ENCODE measurements around the gene IDUA. TPM values are rescaled to one million over a fixed set of nuclear protein-coding genes. Genes with fewer than 3 reads are reported as not detected.
A peak's percentile ranks its signal among the peaks of the same experiment; 100 is the strongest.

The IDUA gene
- total RNA-seq, 4 donors from 2014 or later: 6.0 to 13.4 (median 11.1) TPM

DNA sequence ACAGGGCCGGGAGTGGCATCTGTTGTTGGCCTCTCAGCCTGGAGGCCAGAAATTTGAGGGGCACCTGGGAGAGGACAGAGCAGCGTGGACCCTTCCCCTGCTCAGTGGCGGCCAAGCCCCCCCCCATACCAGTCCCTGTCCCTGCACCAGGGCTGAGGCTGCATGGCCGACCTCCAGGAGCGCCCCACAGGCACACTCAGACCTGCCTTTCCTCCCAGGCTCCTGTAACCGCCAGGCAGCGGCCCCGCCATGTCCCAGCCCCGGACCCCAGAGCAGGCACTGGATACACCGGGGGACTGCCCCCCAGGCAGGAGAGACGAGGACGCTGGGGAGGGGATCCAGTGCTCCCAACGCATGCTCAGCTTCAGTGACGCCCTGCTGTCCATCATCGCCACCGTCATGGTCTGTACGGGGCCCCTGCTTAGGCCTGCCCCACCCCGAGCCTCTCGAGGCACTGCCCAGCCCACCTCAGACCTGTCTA lies 39.3 kb upstream of the IDUA start:
- 92 to 95% methylated on average over 13 to 18 of the region's 19 CpGs for WGBS, 2 donors
- TF ChIP-seq POLR2A (IDR thresholded peaks at IDR 0.05): no peak
- TF ChIP-seq, protein P1, sequence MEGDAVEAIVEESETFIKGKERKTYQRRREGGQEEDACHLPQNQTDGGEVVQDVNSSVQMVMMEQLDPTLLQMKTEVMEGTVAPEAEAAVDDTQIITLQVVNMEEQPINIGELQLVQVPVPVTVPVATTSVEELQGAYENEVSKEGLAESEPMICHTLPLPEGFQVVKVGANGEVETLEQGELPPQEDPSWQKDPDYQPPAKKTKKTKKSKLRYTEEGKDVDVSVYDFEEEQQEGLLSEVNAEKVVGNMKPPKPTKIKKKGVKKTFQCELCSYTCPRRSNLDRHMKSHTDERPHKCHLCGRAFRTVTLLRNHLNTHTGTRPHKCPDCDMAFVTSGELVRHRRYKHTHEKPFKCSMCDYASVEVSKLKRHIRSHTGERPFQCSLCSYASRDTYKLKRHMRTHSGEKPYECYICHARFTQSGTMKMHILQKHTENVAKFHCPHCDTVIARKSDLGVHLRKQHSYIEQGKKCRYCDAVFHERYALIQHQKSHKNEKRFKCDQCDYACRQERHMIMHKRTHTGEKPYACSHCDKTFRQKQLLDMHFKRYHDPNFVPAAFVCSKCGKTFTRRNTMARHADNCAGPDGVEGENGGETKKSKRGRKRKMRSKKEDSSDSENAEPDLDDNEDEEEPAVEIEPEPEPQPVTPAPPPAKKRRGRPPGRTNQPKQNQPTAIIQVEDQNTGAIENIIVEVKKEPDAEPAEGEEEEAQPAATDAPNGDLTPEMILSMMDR (IDR thresholded peaks at IDR 0.05): no peak
- H3K4me3 ChIP-seq (ENCODE audit: low read depth, poor library complexity, severe bottlenecking): no peak overlapping the region
- intact Hi-C loops (cut with DNase I; ENCODE audit: low total_unique reads): no loop called here
- DNase-seq (ENCODE audit: low spot score in 2 of 2): peak in 1 of 2 donors; percentile 80

GRCh38 chr4:948101-948935 lies 38.5 kb upstream of the IDUA start:
- H3K4me3 ChIP-seq (ENCODE audit: low read depth, poor library complexity, severe bottlenecking): no peak overlapping the region
- intact Hi-C loops (cut with DNase I; ENCODE audit: low total_unique reads): no loop called here
- peak in 1 of 2 donors; percentile 78 for DNase-seq (ENCODE audit: low spot score in 2 of 2)
- 87 to 91% methylated on average over 32 to 33 of the region's 33 CpGs for WGBS, 2 donors
- TF ChIP-seq POLR2A (IDR thresholded peaks at IDR 0.05): no peak

DNA sequence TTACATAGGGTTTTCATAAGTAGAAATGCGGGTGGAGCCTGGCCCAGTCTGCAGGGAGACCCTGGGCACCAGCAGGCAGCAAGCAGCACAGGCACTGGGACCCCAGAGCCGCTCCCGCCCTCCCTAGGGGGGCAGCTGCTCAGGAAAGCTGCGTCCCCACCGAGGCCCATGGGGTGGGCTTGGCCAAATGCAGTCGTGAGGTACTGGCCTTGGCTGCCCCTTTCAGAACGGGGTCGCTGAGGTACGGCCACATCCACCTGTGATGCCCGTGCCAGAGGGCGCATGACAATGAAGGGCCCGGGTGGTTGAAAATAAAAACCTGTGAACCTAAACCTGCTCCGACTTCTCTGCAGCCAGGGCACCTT lies 37.9 kb upstream of the IDUA start:
- DNase-seq (ENCODE audit: low spot score in 2 of 2): no peak
- WGBS, 2 donors: 89 to 90% methylated on average over 11 to 13 of the region's 13 CpGs
- H3K4me3 ChIP-seq (ENCODE audit: low read depth, poor library complexity, severe bottlenecking): no peak overlapping the region
- no peak for TF ChIP-seq POLR2A (IDR thresholded peaks at IDR 0.05)
- TF ChIP-seq, protein P1 (IDR thresholded peaks at IDR 0.05): no peak
- intact Hi-C loops (cut with DNase I; ENCODE audit: low total_unique reads): no loop called here

- no peak overlapping the region for H3K4me3 ChIP-seq (ENCODE audit: low read depth, poor library complexity, severe bottlenecking)
- intact Hi-C loops (cut with DNase I; ENCODE audit: low total_unique reads): no loop called here
- 89 to 97% methylated on average over 19 to 20 of the region's 20 CpGs for WGBS, 2 donors
- DNase-seq (ENCODE audit: low spot score in 2 of 2): peak in 1 of 2 donors; percentile 58
- no peak for TF ChIP-seq POLR2A (IDR thresholded peaks at IDR 0.05)
- TF ChIP-seq, protein P1 (IDR thresholded peaks at IDR 0.05): no peak
Observed at GRCh38 chr4:949656-950055, 37.2 kb upstream of the IDUA start.

- 86 to 93% methylated on average over 27 to 28 of the region's 30 CpGs for WGBS, 2 donors
- intact Hi-C loops (cut with DNase I; ENCODE audit: low total_unique reads): no loop called here
- peak in 1 of 2 donors; percentile 75 for DNase-seq (ENCODE audit: low spot score in 2 of 2)
- TF ChIP-seq POLR2A (IDR thresholded peaks at IDR 0.05): no peak
- TF ChIP-seq, protein P1 (IDR thresholded peaks at IDR 0.05): no peak
- no peak overlapping the region for H3K4me3 ChIP-seq (ENCODE audit: low read depth, poor library complexity, severe bottlenecking)
Observed at GRCh38 chr4:950136-951020, 36.5 kb upstream of the IDUA start.

GRCh38 chr4:951186-951585 lies 35.7 kb upstream of the IDUA start:
- no peak overlapping the region for H3K4me3 ChIP-seq (ENCODE audit: low read depth, poor library complexity, severe bottlenecking)
- TF ChIP-seq, protein P1 (IDR thresholded peaks at IDR 0.05): no peak
- TF ChIP-seq POLR2A (IDR thresholded peaks at IDR 0.05): no peak
- intact Hi-C loops (cut with DNase I; ENCODE audit: low total_unique reads): no loop called here
- DNase-seq (ENCODE audit: low spot score in 2 of 2): peak in 1 of 2 donors; percentile 61
- WGBS, 2 donors: 80 to 84% methylated on average over 7 of the region's 7 CpGs
